GM21723 (cell line): ENCODE results near the gene SPRED2.

Source experiments
- ATAC-seq: cut with Tn5 transposase; IDR thresholded peaks from one replicate; pipeline ENCODE4 v1.9.1; 2021; ENCODE audit warnings: mild to moderate bottlenecking, moderate library complexity; ENCODE audit not compliant: unreplicated experiment

SPRED2 gene

DNA sequence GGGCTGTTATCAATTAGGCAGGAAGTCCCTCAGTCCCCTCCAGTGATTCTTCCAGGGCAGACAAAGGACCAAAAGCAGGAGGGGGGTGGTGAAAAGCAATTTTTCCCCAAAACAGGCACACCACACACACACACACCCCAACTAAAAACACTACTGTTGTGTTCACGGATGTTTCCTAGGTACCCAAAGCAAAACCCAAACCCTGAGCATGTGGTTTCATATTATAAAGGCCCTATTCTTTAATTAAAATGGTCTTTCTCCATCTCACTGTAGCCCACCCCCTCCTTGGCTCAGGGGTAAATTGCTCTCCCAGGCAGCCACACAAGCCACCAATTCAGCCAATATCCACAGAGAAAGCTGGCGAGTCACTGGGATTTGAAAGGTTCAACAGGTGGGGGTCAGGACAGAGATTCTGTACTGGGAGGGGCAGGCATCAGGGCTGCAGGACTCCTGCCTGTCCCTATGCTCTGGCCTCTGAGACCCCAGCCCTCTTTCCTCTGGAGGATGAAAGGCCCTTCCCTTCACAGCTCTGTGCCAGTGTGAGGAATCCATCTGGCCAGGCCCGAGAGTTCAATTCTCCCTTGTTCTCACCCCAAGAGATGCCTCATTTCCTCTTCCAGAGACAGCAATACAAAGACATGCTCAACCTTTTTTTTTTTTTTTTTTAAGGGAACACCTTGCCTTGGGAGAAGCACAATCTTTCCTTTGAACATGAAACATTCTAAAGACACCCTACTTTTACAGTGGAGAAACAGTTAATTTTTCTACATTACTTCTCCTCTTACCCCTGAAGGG lies 43.6 kb downstream of the SPRED2 start:
- no peak for ATAC-seq

DNA sequence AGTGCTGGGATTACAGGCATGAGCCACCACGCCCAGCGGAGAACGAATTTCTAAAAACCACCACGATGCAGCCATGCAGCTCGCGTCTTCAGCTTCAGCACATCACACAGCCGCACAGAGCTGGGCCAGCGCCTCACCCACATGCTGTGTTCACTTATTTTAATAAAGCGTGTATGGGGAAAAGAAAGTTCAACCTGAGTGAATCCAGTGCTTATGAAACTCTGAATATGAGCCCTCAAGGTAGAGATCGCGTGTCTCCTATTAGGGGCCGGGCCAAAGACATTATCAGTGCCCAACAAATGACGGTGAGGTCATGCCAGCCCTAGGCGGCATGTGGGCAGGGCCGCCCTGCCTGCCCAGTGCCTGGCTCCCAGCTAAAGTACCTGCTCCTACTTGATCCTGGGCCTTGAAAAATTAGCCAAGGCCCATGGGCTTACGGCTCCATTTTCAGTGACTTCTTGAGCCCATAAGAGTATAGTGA lies 44.3 kb downstream of the SPRED2 start:
- ATAC-seq, result peak; percentile 57

DNA sequence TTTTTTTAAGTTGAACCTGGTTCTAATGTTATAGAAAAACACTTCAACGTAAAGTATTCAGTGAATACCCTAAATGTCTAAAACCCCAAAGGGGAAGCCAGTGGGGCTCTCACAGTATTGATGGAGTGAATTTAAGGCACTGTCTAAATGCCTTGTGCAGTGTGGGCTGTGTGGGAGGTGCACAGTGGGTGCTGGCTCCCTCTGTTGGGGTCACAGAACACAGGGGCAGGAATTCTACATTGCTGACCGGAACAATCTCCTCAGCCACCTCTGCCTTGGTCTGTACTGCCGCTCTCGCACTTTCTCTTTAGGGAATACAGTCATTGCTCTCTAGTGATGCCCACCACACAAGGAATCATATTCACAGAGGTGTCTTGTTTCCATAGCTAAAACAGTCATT lies 45.4 kb downstream of the SPRED2 start:
- no peak for ATAC-seq

DNA sequence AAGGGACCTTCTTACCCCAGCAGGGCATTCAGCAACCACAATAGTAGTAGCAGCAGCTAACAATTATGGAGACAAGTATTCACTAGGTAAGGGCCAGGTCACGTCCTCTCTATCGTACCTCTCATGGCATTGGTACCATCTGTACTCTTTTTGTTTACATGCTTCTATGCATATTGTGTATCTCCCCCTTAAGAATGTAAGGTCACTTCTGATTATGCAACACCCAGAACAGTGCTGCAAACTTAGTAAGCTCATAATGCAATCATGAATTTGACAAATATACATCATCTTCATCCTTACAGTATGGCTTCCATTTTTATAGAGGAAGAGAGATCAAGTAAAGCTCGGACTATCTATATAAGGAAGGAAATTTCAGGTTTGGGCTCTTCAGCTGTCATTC lies 46.1 kb downstream of the SPRED2 start:
- ATAC-seq, result no peak

DNA sequence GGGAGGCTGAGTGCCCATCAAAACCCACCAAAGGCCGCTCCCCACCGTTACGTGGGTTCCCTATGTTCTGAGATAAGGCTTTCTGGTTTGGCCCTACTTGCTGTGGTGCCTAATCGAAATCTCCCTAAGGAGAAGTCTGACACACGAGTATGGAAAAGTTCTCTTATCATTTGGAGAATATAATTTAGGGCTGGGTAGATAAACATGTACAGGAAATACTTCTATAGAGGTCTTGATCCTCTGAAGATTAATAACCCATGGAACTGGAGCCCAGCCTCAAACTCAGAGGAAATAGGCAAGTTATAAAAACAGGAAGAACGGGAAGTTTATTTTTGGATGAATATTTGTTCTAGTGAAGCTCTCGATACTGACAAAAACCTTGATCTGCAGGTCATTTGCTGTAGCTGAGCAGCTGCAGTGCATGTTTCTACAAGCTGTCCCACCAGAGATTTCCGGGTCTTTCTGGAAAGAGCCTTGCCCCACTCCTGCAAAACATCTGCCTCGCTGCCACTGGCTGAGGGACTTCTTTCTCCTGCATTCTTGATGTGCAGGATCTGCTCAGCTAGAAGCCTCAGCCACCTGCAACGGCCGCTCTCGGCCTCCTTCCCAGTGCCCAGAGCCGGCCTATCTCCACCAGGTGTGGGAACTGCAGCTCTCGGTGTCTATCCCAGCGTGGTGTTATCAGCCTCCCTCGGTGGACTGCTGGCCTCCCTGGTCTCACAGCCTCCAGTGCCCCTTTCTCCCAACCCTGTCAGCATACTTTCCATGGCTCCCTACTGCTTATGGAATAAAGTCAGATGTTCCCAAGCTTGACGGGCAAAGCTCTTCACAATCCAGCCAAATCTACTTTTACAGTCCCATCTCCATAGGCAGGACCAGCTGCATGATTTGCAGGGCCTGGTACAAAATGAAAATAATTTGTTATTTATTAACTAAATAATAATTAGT lies 48.6 kb downstream of the SPRED2 start:
- ATAC-seq, result no peak

DNA sequence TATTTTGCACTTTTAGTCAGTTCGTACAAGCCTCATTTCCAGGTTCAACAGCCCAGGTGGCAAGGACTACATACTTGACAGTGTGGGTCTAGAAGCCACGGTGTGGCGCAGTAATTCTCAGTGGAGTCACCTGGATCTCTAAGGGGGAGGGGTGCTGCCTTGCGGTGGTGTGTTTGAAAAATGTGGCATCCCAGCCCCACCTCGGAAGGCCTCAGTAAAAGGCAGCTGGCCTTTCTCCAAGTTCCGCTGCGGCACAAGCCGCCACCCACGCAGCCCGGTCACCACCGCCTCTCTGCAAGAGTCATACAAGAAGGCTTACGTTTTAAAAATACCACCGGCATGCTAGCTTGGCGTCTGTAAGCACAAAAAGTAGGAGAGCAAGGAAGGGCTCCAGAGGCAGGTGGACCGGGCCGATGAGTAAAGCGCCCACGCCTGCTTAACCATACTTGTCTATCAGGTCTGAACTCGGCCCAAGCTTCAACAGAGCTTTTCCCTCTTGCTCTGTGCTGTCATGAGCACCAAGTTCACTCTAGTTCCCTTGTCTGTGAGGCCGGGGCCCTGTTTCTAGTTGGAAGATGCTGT lies 49.5 kb downstream of the SPRED2 start:
- peak; percentile 88 for ATAC-seq

DNA sequence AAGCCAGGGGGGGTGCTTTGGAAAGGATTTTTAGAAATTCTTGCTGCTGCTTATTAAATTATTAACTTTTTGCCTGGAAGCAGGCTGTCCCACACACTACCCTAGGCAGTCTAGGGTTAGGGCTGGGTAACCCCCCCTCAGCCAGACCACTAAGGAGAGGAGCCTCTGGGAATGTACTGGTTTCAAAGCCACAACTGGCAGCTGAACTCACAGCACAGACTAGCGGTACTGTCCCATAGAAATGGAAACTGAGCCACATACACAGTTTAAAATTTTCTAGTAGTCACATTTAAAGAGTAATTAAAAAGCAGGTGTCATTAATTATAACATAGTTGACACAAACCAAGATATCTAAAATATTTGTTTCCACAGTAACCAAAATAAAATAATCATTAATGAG lies 50.1 kb downstream of the SPRED2 start:
- ATAC-seq, result no peak

DNA sequence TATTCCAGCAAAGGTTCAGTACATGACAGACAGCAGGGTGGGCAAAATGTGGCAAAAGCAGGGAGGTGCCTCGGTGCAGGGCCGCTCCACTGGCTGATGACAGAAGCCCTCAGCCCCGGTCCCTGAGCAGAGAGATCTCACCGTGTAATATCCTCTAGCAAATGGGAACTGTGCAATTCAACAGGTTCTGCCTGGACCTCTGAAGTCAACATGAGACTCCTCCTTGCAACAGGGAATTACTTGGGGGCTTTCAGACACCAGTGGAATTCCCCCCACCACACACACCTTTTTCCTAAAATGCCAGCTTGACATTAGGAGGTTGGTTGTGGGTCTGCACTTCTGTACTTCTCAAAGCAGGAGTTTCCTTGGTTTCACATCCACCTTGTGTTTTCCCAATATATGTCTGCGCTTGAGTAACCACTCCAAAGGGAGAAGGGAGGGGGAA lies 50.8 kb downstream of the SPRED2 start:
- no peak for ATAC-seq

DNA sequence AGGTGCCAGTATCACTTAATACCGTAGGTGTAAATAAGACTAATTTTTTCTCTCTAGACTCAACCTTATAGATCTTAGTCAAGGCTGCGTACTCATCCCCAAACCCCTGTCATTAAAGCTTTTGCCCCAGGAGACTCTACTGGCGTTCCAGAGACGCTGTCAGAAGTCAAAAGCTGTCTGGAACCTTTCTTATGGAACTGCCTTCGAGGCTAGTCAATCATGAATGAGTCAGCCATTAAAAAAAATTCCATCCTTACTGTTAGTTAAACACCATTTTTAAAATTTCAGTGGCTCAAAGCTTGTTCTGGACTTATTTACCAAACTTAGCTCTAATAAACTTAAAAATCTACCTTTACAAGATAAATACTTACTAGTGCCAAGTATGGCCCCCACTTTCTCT lies 52.1 kb downstream of the SPRED2 start:
- ATAC-seq, result no peak

DNA sequence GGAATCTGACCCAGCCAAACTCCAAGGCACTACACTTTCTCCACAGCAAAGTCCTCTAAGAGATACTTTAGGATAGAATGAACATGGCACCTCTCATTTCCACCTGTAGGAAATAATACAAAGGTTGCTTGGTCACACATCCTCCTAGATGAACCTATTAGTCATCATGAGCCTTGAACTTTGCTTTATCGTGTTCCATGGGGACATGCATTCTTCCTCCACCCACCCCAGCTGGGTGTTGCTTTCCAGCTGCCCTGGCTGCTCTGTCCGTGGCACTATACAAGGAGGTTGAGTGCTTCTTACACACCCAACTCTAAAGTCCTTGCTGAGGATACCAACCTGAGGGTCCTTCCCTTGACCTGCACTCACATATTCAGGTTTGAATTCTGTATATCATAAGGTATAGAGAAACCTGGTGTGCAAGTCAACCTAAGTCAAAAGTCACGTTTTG lies 52.7 kb downstream of the SPRED2 start:
- no peak for ATAC-seq

DNA sequence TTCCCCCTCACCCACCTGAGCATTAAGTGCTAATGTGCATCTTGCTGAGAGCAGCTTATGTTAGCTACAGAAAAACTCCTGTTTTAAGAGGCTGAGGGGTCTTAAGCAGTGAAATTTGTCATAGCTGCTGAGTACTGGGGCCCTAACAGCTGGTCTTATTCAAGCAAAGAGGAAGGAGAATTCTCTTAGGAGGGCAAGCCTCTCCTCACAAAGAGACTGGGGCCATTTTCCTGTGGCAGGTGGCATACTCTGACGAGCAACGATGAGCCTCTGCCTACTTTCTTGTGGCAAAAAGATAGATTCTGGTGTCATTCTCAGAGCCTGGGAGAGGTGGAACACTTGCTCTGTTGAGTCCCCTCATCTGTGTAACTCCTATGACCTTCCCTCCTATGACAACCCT lies 53.2 kb downstream of the SPRED2 start:
- no peak for ATAC-seq

DNA sequence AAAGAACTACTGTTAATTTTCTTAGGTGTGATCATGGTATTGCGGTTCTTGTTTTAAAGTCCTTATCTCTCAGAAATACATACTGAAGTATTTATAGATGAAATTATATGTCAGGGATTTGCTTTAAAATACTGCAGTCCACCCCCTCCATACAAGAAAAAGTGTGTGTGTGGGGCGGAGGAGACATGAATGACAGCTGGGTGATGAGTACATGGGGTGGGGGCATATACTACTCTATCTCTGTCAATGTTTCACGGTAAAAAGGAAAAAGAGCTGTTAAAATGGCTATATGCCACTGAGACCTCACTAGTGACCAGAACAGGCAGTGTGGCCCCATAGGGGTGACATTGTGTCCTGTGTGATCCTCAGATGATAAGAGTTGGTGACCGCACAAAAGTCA lies 54.1 kb downstream of the SPRED2 start:
- no peak for ATAC-seq

DNA sequence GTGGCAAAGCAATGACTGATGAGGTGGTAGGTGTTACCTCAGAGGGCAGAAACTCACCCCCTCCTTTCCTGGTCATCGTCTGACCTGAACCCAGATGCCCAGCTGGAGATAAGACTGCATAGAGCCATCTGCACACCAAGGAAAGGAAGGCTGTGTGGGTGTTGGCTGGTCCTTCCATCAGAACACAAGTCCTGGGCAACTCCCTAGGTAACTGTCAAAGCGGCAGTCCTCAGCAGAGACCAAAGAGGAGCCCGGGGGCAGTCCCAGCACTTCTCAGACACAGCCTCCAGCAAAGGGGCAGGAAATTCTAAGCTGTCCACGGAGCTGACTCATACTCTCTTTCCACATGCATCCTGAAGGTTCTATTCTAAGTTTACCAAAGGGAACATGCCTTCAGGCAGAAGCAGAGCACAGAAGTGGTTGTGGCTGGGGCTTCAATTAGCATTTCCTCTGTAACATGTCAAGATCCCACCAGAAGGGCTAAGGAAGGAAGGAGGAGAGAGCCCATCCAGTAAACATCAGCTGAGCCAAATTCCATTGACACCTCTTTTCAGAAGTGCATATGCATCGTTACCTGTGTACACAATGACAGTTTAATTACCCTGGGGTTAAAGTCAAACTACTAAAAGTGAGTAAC lies 54.7 kb downstream of the SPRED2 start:
- no peak for ATAC-seq

DNA sequence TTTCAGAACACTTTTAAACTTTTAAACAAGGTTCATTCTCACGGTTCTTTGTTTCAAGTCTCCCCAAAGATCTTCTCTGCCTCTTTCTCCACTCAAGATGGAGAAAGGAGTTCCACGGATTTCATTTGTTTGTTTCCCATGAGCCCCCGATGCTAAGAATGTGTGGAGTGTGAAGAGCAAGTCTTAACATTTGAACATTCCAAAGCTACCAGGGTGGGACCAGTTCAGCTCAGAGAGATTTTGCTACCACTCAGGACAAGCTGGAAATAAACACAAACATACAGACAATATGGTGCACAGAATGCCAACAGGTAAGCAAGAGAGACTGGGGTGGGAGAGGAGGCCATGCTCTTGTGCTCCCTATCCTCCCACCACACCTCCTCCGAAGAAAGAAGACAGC lies 56.7 kb downstream of the SPRED2 start:
- ATAC-seq, result no peak

DNA sequence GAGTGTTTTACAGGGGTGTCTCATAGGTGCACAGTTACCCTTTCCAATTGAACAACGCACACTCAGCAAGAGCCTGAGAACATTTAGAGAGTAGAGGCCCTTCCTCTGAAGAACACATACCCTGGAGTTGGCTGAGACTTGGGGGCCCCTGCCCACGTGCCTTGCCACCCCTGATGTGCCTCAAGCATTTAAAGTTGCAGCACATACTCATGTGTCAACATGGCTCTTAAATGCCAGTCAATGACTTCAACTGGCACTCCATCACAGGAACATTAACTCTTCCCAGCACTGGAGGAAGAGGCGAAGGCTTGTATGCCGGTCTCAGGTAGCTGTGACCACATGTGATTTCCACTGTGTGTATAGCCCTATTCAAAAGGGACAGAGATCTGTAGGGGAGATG lies 57.4 kb downstream of the SPRED2 start:
- ATAC-seq, result no peak

DNA sequence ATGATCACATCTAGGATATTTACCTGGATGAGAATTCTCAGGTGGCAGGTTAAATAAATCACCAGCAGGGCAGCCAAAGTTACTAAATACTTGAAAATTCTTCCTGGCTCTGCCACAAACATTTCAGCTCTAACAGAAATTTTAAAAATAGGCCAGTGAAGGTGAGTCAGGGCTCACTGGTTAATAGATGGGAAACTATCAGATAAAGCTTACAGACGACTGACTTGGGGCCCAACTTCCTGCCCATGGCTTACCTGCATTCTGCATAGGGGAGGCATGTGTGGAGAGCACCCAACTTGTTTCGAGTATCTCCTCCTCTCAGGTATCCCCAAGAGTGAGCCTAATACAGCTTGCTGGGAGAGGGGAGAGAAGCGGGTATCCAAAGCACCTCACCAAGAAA lies 57.8 kb downstream of the SPRED2 start:
- ATAC-seq, result no peak

DNA sequence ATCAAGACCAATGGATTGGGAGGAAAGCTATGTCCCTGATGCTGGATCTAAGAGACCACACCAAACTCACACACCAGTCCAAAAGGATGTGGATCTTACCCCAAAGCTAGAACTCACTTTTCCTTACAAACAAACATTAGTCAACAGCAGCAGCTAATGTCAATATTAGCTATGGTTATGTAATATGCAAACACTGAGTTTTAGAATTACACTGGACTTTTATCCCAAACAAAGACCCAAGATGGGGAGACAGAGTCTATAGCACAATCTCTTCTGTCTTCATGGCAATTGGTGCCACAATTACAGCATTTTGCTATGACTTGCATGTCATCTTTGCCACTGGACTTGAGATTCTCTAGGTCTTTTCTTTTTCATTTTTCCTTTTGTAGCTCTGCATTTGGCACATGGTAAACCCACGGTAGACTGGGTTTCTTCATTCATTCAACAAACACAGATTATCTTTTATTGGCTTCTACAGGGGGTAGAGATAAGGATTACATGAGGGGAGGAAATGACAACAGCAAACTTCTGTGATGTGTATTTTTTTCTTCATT lies 59.0 kb downstream of the SPRED2 start:
- no peak for ATAC-seq

DNA sequence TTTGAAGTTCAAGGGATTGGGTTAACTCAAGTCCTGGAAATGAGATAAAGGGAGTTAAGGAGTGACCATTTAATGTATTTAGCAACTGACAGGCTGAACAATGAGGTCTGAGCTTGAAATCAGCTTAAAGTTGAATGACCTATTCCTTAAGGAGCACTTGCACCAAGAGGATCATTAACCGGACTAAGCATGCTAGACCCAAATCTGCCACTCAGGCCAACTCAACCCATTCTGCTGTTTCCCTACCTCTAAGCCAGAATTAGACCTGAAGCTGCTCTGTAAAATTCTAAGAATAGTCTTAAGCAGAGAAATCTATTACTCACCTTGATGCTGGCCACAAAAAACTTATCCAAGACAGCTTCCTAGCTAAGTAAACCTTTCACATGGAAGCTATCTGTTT lies 59.8 kb downstream of the SPRED2 start:
- ATAC-seq, result no peak

DNA sequence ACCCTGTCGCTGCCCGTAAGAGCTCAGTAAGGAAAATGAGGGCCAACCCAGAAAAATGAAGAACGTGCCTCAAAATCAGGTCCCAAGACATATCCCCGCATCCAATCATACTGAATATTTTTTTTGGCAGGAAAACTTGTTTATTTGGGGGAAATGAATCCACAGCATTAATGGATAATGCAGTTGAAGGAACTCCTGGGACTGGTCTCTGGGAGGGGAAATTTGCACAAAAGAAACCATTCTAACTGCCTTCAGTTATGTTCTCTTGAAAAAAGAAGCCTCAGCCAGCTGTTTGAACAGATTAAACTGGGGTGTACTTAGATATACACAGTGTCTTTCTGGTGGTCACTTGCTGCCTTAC lies 61.3 kb downstream of the SPRED2 start:
- ATAC-seq, result no peak

DNA sequence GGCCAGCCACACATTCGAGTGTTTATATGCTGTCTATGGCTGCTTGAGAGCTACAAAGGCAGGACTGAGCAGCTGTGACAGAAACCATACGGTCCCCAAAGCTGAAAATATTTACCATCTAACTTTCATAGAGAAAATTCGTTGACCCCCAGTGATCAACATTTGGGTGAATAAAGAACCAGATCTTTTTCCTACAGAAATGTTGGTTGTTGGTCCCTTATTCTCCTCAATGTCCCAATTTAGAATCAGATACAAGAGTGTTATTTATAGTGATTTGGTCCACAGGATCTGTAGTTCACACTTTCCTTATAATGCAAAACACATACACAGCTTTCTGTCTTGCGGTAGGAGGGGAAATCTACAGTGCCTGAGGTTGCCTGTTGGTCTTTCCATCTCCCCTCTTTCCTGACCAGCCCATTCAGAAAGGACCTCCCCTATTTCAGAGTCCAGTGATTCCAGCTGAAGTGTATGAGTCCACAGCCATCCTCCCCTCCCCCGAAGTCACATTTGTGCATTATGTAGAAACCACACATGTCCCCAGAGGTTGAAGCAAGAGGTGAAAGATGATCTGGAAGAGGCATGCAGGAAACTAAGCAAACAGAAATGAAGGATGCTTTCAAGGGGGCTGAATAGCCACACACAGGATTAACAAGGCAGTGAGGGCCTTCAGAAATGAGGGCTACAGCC lies 61.9 kb downstream of the SPRED2 start:
- ATAC-seq, result peak; percentile 52
